Inferior parietal cortex (tissue), 1 donor: Measurements from ENCODE around the gene AUTS2.

Source experiments
- DNase-seq: peaks from one replicate; pipeline ENCODE4 v3.0.0-alpha.2; 2016; ENCODE audit errors: extremely low spot score

Gene AUTS2

GRCh38 chr7:70416986-70417655 is 818.8 kb downstream of the AUTS2 start:
- peak; percentile 68 for DNase-seq

- DNase-seq = no peak
Measured at GRCh38 chr7:70419526-70420380, 821.5 kb downstream of the AUTS2 start.

DNA sequence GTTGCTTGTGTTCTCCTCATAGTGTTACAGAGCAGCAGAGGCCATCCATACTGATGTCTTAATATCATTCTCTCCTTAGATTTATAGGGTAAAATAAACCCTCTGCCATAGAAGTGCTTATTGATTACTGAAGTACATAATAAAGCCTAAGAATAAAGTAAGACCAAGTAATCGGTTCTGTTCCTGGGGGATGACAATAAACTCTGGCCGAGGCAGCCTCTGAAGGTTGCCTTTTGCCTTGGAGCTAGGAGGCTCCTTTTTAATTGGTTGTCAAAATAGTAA is 822.0 kb downstream of the AUTS2 start:
- DNase-seq = no peak

GRCh38 chr7:70421319-70421718 is 823.0 kb downstream of the AUTS2 start:
- DNase-seq = no peak

DNA sequence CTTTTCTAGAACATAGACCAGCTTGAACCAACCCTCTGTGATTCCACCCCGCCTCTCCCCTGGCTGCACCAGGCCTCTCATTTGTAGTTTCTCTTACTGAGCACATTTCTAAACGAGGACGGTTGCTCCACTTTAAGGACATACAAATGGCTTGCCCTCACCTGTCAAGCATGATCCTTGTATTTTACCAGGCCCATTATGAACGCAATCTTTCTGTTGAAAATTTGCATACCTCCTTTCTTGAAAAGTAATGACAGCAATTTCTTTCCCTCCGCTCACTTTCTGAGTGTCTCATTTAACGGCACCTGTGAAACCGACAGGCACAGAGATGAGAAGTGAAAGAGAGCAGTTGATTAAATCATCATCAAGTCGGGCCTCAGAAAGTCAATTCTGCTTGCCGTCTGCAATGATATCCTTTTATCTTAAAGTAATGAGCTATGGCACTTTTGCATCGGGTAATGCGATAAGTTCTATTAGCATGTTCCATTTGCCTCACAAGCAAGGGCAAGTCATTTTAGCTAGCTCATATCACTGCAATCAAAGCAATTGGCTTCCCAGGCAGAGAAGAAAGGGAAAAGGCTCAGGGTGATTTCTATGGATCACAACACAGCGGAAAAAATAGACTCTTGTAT is 828.1 kb downstream of the AUTS2 start:
- no peak for DNase-seq

GRCh38 chr7:70432567-70433001 is 834.3 kb downstream of the AUTS2 start:
- DNase-seq = no peak

GRCh38 chr7:70434376-70434775 is 836.1 kb downstream of the AUTS2 start:
- DNase-seq = no peak

- no peak for DNase-seq
Measured at GRCh38 chr7:70434821-70435220, 836.5 kb downstream of the AUTS2 start.

DNA sequence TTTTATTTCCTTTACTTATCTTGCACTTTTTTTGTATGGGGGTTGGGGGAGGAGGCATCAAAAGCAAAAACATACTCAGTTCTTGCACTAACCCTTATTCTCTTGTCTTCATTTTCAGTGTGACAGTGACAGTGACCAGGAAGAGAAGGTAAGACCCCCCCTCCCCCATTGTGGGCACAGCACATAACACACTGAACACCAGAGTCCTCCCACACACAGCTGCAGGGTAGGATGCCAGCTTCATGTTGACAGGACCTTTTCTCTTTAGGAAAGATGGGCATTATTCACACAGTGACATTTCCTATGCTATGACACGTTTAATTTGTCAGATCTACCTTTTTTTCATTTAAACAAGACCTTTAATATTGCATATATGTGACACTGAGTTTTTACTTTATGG is 837.4 kb downstream of the AUTS2 start:
- no peak for DNase-seq

GRCh38 chr7:70436790-70437350 is 838.6 kb downstream of the AUTS2 start:
- no peak for DNase-seq

DNA sequence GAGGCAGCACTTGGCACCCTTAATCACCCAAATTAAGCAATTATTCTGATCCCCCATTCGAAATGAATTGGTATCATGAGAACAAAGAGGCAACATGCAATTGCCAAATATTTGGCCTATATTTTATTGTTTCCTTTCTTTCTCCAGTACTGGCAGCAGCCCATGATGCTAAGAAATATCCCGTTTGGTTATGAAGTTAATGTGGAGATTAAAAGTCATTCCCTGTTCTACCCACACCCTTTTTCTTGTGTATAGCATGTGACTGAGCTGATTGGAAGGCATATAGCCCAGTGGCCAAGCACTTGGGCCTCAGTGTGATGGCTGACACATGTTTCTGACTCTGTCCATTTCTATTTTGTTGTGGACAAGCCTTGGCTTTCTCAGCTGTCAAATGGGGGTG is 841.4 kb downstream of the AUTS2 start:
- no peak for DNase-seq

- DNase-seq = no peak
Measured at GRCh38 chr7:70446448-70447143, 848.3 kb downstream of the AUTS2 start.

GRCh38 chr7:70448312-70448906 is 850.1 kb downstream of the AUTS2 start:
- DNase-seq = no peak

GRCh38 chr7:70450731-70451130 is 852.5 kb downstream of the AUTS2 start:
- DNase-seq = no peak

DNA sequence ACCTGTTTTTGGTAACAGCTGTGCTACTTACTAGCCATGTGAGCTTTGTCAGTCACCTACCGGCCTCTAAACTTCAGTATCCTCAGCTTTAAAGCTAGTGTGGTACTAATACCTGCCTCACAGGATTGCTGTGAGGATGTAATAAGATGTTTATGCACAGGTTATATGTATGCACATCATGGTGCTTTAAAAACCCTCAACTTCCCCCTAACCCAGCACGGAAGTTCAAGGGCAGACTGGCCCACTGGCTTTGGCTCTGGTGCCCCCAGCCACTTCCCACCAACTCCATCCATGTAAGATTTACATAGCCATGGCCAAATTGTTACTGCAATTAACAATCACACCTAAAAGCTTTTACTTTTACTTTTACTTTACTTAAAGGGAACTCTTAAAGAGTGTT is 857.6 kb downstream of the AUTS2 start:
- no peak for DNase-seq

DNA sequence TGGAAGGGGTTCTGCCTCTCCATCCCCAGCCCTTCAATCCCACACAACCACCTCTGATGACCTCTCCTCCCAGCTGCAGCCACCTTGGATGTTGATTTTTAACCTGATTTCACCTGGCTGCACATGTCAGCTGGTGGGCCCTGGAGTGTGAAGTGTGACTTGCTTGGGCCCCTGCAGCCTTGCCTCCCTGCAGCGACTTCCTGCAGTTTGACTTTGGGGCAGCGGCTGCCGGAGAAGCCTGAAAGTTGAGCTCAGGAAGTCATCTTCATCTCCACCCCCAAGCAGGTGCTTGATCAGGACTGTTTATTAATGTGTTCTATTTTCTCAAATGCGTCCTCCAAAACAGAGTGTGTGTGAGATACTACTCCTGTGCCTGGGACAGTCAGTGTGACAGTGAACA is 858.4 kb downstream of the AUTS2 start:
- no peak for DNase-seq

DNA sequence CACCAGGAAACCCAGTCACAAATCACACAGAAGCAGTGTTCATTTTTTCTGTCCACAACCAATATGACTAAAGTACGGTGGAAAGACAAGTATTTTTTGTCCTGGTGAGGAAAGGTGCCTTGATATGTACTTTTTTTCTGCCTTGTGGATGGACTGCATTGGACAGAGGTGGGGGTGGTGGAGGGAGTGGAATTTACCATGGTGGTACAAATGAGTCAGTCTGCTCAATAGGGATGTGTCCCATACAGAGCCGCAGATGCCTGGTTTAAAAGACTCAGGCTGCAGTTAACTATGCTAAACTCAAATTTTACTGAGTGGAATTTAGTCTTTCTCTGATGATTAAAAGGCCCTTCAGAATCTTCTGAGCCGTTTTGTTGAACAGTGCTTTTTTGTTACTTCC is 859.2 kb downstream of the AUTS2 start:
- no peak for DNase-seq

- no peak for DNase-seq
Measured at GRCh38 chr7:70457883-70458680, 859.8 kb downstream of the AUTS2 start.

- DNase-seq = no peak
Measured at GRCh38 chr7:70458745-70459144, 860.5 kb downstream of the AUTS2 start.

GRCh38 chr7:70459546-70459945 is 861.3 kb downstream of the AUTS2 start:
- DNase-seq = no peak

DNA sequence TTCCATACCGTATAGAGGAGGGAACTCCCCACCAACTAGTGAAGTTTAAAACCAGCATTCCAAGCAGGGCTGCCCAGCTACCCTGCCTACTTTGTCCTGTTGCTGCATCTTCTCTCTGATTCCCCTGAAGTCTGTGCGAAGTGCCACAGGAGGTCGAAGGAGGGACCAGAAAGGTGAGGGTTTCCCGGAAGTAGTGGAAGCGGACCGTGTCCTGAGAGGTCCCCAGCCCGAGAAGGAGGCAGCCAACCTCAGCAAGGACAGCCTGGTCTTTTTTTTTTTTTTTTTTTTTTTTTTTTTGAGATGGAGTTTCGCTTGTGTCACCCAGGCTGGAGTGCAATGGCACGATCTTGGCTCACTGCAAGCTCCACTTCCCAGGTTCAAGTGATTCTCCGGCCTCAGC is 861.8 kb downstream of the AUTS2 start:
- no peak for DNase-seq
